DOHH2 (cell line): Measurements from ENCODE around the gene C16orf96.

Experiments
- H3F3A ChIP-seq: fragments of 200-600 bp; sonication (generic), shearing (Covaris generic); 2 replicates; pipeline ENCODE4 v1.6.0; 2016; ENCODE audit warnings: antibody characterized with exemption, mild to moderate bottlenecking; ENCODE audit not compliant: control insufficient read depth, insufficient read depth
- H3K27ac ChIP-seq: fragments of 200-600 bp; sonication (generic); 2 replicates; pipeline ENCODE4 v1.5.1; 2014; ENCODE audit warnings: low read depth, mild to moderate bottlenecking, low read length, moderate library complexity
- H3K27me3 ChIP-seq: fragments of 200-600 bp; sonication (generic); 2 replicates; pipeline ENCODE4 v1.6.1; 2014; ENCODE audit warnings: mild to moderate bottlenecking, low read length, mixed read lengths; ENCODE audit not compliant: control insufficient read depth
- H3K36me3 ChIP-seq: fragments of 200-600 bp; sonication (generic); 2 replicates; pipeline ENCODE4 v1.6.1; 2014; ENCODE audit warnings: mild to moderate bottlenecking, low read length, moderate library complexity, mixed read lengths; ENCODE audit not compliant: control insufficient read depth
- H3K4me1 ChIP-seq: fragments of 200-600 bp; sonication (generic); 2 replicates; pipeline ENCODE4 v1.6.1; 2014; ENCODE audit warnings: mild to moderate bottlenecking, low read length, mixed read lengths; ENCODE audit not compliant: control insufficient read depth
- H3K4me2 ChIP-seq: fragments of 200-600 bp; sonication (generic); 2 replicates; pipeline ENCODE4 v1.6.0; 2014; ENCODE audit warnings: mild to moderate bottlenecking, low read length, moderate library complexity
- H3K4me3 ChIP-seq: fragments of 200-600 bp; sonication (generic); 2 replicates; pipeline ENCODE4 v1.5.1; 2014; ENCODE audit warnings: mild to moderate bottlenecking, low read length, mixed read lengths
- H3K79me2 ChIP-seq: fragments of 200-600 bp; sonication (generic); 2 replicates; pipeline ENCODE4 v1.6.1; 2014; ENCODE audit warnings: mild to moderate bottlenecking, low read length, mixed read lengths; ENCODE audit not compliant: control insufficient read depth
- H3K9me2 ChIP-seq: fragments of 200-600 bp; sonication (generic); replicated peaks from 2 replicates; pipeline ENCODE4 v1.6.1; 2014; ENCODE audit warnings: mild to moderate bottlenecking, low read length, mixed read lengths; ENCODE audit not compliant: control insufficient read depth
- H3K9me3 ChIP-seq: fragments of 200-600 bp; sonication (generic); 2 replicates; pipeline ENCODE4 v1.6.1; 2014; ENCODE audit warnings: antibody characterized with exemption, low read length, mixed read lengths; ENCODE audit not compliant: control insufficient read depth, insufficient read depth
- H4K20me1 ChIP-seq: fragments of 200-600 bp; sonication (generic); 2 replicates; pipeline ENCODE4 v1.6.0; 2014; ENCODE audit warnings: low read depth, mild to moderate bottlenecking, antibody characterized with exemption, low read length, moderate library complexity; ENCODE audit not compliant: control insufficient read depth, insufficient read depth
- CTCF ChIP-seq: fragments of 200-600 bp; sonication (generic); IDR thresholded peaks from one replicate; pipeline ENCODE4 v1.5.1; 2014; ENCODE audit warnings: antibody characterized with exemption, mild to moderate bottlenecking, low read depth, low read length; ENCODE audit not compliant: poor library complexity, severe bottlenecking
- EZH2phosphoT487 ChIP-seq: fragments of 200-600 bp; sonication (generic); IDR thresholded peaks from 2 replicates; pipeline ENCODE4 v1.6.1; 2017; ENCODE audit warnings: borderline replicate concordance, mild to moderate bottlenecking, antibody characterized with exemption, low read length, moderate library complexity, mixed read lengths

Gene C16orf96

GRCh38 chr16:4612977-4613635 lies 57.0 kb downstream of the C16orf96 start:
- Histone ChIP-seq H3K27ac (no peak overlapping the region), H3F3A (peaks cover 8% of the 10 kb centered on the region; the same call in 1 of the 2 replicates)

DNA sequence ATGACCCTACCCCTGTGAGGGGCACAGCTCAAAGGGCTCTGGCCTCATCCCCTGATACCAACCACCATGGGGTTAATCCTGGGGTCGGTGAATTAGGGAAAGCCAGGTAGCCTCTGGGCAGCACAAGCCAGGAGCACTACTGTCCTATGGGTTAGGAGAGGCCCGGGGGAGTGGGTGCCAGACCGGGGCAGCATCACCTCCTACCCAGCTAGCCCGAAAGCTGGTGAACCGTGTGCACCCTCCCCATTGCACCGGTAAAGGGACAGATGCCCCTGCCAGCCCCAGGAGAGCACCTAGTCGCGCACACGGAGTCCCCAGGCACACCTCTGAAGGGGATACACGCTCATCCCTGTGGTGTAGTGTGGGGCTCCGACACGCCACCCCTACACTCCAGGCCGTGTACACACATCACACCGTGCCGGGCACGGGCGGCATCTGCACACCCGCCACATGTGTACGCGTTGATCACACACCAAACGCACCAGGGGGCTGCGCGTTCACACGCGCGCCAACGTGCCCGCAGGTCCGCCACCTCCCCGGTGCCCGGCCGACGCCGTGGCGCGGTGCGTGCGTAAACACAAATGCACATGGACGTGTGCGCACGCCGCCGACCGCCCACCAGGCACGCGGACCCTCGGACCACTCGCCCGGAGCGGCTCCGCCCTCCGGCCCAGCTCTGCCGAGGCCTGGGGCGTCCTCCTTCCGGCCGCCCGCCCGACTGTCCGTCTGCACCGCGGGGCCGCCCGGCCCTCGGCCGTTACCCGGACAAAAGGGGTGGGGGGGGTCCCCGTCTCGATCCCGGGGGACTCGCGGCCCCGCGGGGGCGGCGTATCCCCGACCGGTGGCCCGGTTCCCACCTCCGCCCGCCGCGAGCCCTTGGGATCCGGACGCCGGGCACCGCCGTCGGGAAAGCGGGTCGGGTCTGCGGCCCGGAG lies 57.8 kb downstream of the C16orf96 start:
- Histone ChIP-seq H3K27ac (no peak overlapping the region), H3F3A (peaks cover 8% of the 10 kb centered on the region; the same call in 1 of the 2 replicates), H3K4me2 (peak overlapping the region; percentile 99), H3K9me3 (no peaks in the 10 kb centered on the region), H4K20me1 (peaks cover 7% of the 10 kb centered on the region), H3K27me3 (no peaks in the 10 kb centered on the region), H3K4me3 (peak overlapping the region; percentile 94), H3K79me2 (peaks cover 52% of the 10 kb centered on the region), H3K36me3 (peaks cover 3% of the 10 kb centered on the region; the same call in 1 of the 2 replicates), H3K4me1 (peaks cover 35% of the 10 kb centered on the region), H3K9me2 (no peaks in the 10 kb centered on the region)
- TF ChIP-seq CTCF (no peak), EZH2phosphoT487 (no peak)

More at GRCh38 chr16:4612977-4613635, 57.0 kb downstream of the C16orf96 start:
- H3K4me1 ChIP-seq: peaks cover 35% of the 10 kb centered on the region
- H3K36me3 ChIP-seq: peaks cover 3% of the 10 kb centered on the region; the same call in 1 of the 2 replicates
- peak overlapping the region; percentile 94 for H3K4me3 ChIP-seq
- TF ChIP-seq CTCF: no peak
- TF ChIP-seq EZH2phosphoT487: no peak
- peaks cover 7% of the 10 kb centered on the region for H4K20me1 ChIP-seq
- H3K79me2 ChIP-seq: peaks cover 52% of the 10 kb centered on the region
- no peaks in the 10 kb centered on the region for H3K9me3 ChIP-seq
- peak overlapping the region; percentile 99 for H3K4me2 ChIP-seq
- no peaks in the 10 kb centered on the region for H3K9me2 ChIP-seq
- no peaks in the 10 kb centered on the region for H3K27me3 ChIP-seq

DNA sequence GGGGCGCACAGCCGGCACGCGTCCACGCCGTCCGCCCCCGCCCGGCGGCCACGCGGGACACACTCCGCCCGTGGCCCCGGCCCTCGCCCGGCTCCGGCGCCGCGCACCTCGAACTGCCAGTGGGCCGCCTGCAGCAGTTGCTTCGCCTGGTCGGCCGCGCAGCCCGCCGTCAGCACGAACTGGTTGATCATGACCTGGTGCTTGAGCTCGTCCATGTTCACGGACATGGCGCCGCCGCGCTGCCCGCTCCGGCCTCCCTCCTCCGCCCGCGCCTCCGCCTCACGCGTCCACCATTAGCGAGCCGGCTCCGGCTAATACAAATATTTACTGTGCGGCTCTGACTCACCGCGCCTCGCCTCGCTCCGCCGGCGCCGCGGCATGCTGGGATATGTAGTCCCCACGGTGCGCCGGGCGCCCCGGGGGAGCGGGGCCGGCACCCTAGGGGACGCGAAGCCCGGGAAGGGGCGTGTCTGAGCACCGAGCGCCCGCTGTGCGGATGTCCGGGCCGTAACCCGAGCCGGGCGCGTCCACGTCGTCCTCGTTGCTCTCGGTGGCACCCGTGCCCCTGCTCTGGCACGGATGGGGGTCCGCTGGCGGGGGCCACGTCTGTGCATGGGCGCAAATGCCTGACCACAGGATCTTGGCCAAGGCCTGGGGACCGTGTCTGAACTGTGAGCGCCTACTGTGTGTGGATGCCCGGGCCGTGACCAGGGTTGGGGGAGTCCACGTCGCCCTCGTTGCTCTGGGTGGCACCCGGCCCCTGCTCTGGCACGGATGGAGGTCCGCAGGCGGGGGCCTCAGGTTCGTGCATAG lies 58.6 kb downstream of the C16orf96 start, which contains the start of gene UBALD1:
Gene UBALD1 (minus strand): TSS at position 318 of the 813 bp plus-strand sequence. CDS start 91 bp downstream, at position 227.
- Histone ChIP-seq H3K9me2 (no peaks in the 10 kb centered on the region), H3K4me3 (peak within 1 kb of the TSS; percentile 94), H4K20me1 (peaks cover 7% of the 10 kb centered on the region), H3K27me3 (no peaks in the 10 kb centered on the region), H3F3A (peaks cover 8% of the 10 kb centered on the region; the same call in 1 of the 2 replicates), H3K36me3 (no peaks in the 10 kb centered on the region), H3K4me1 (peaks cover 35% of the 10 kb centered on the region), H3K4me2 (peak within 1 kb of the TSS; percentile 99), H3K9me3 (no peaks in the 10 kb centered on the region), H3K79me2 (peaks cover 52% of the 10 kb centered on the region), H3K27ac (peak within 1 kb of the TSS; percentile 71)
- TF ChIP-seq CTCF: no peak
- no peak for TF ChIP-seq EZH2phosphoT487
